HG02884 (cell line): ENCODE results near the gene TRIM73.
A peak's percentile ranks its signal among the peaks of the same experiment; 100 is the strongest.
"Not testable (repeated sequence)": the region's sequence is repeated elsewhere in the genome, so short reads cannot be mapped to it uniquely, and the experiment has no call there.

ENCODE experiments used
- ATAC-seq: cut with Tn5 transposase; IDR thresholded peaks from one replicate; pipeline ENCODE4 v1.9.1; 2021; ENCODE audit warnings: mild to moderate bottlenecking, moderate library complexity; ENCODE audit not compliant: unreplicated experiment

The TRIM73 gene

GRCh38 chr7:75415428-75415817 is 20.0 kb downstream of the TRIM73 start:
- ATAC-seq, result not testable (repeated sequence)

- not testable (repeated sequence) for ATAC-seq
Measured at GRCh38 chr7:75415829-75416373, 20.5 kb downstream of the TRIM73 start.

GRCh38 chr7:75416787-75417186 is 21.4 kb downstream of the TRIM73 start:
- ATAC-seq, result not testable (repeated sequence)

- not testable (repeated sequence) for ATAC-seq
Measured at GRCh38 chr7:75418292-75418858, 22.9 kb downstream of the TRIM73 start.

- not testable (repeated sequence) for ATAC-seq
Measured at GRCh38 chr7:75419210-75419609, 23.8 kb downstream of the TRIM73 start.

DNA sequence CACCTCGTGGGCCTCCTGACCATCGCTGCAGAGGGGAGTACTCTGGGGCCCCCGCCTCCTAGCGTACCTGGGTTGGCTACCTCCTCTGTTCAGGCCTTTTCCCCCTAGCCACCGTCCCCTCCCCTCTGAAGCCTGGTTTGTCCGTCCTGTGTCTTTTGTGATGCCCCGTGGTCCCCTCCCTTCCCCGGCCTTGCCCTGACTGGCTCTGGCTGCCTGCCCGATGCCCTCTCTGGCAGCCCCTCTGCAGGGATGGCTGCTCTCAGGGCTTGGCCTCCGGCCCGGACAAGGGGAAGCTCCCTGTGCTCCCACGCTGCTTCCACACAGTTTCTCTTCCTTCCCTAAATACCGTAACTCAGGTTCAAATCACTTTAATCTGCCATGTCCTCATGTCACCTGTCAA is 24.3 kb downstream of the TRIM73 start:
- ATAC-seq, result not testable (repeated sequence)

GRCh38 chr7:75420152-75420551 is 24.7 kb downstream of the TRIM73 start:
- not testable (repeated sequence) for ATAC-seq

DNA sequence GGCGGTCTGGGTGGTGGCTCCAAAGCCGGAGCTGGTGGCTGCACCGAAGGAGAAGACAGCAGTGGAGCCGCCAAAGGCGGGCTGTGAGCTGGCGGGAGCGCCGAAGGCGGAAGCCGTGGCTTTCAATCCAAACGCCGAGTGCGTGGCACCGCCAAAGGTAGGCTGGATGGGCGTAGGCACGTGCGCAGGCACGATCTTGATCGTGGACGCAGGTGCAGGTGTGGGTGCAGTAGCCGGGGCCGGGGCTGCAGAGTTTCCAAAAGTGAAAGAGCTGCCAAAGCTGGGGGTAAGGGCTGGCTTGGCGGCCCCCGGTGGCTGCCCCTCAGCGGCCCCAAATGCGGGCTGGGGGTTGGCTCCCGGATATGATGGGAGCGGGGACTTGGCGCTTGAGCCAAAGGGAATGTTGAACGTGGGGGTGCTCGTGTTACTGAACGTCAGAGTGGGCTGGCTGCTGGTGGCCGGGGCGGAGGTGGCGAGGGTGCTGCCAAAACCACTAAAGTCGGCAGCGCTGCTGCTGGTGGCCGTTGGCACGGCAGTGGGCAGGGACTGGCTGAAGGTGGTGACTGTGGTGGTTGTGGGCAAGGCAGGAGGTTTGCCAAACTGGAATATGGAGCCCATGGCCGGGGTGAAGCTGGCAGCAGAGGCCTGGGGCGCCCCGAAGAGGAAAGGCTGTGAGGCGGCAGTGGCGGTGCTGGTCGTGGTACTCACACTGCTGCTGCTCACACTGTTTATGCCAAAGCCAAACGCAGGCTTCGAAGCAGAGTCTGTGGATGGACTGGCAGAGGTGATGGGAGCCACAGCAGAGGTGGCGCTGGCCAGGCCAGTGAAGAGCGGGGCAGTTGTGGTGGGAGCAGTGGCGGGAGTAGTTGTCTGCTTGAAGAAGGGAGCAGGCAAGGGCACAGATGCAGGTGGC is 26.6 kb downstream of the TRIM73 start:
- not testable (repeated sequence) for ATAC-seq

DNA sequence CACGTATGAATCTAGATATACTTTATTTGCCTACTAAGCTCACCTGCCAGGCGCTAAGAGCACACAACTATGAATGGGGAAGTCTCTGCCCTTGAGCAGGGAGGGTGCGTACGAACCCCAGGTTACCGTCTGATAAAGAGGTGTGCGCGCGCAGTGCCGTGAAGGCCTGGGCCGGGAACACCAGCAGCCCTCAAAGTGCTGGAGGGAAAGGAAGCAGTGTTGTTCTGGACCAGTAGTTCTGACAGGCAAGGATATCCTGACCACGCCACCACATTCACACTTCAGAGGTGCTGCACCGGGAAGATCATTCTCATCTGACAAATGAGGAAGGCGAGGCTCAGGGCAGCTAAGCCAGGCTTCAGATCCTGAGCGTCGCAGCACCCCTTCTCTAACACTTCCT is 28.1 kb downstream of the TRIM73 start:
- ATAC-seq, result not testable (repeated sequence)

- not testable (repeated sequence) for ATAC-seq
Measured at GRCh38 chr7:75439000-75439399, 43.6 kb downstream of the TRIM73 start.

DNA sequence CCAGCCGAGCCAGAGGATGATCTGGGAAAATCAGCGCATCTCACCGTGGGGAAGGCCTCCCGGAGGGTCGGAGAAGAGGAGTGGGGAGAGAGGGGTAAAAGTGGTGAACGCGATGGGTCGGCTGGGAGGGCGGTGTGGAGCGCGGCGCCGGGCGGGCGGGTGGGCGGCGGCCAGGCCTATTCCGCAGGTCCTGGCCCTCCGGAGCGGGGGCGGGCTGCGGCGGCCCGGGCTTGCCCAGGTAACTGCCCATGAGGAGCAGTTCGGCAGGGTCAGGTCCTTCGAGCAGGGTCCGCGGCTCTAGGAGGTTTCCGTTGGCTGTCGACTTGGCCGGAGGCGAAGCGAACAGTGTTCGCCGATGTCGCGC is 46.7 kb downstream of the TRIM73 start:
- ATAC-seq, result peak; percentile 33

GRCh38 chr7:75442465-75443111 is 47.2 kb downstream of the TRIM73 start:
- ATAC-seq, result peak; percentile 81

- ATAC-seq, result not testable (repeated sequence)
Measured at GRCh38 chr7:75449946-75450345, 54.5 kb downstream of the TRIM73 start.

DNA sequence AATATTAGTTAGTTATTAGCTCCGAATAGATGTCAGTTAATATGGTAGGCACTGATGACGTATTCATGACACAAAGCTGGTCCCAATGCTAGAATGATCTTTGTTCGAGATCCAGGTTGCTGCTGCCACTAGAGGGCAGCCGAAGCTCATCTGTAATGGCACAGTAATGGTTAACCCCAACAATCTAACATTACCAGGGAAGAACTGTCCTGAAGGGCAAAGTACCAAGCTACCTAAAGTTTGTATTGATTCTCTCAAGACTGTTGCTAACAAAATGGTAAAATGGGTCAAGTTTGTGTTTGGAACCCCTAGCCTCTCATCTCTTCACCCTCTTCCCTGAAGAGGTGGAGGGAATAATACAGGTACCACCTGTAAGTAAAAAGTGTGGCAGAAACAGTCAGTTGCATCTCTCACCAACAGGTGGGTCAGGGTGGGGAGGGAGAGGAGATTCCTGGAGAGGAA is 57.1 kb downstream of the TRIM73 start:
- not testable (repeated sequence) for ATAC-seq
